GM23338 (cell line): ENCODE data around the gene SF3A1. TPM values are rescaled to one million over a fixed set of nuclear protein-coding genes. Genes with fewer than 3 reads are reported as not detected.

Experiments
- ATAC-seq: fragments of 200-7000 bp; cut with Tn5 transposase; 3 replicates; pipeline ENCODE4 v1.9.1; 2020
- DNase-seq: peaks from one replicate; pipeline ENCODE4 v3.0.0-alpha.2; 2015; ENCODE audit warnings: low spot score
- H2AFZ ChIP-seq: fragments of 200-600 bp; sonication (generic); 2 replicates; pipeline ENCODE4 v1.8.0; 2016; ENCODE audit warnings: antibody characterized with exemption, mild to moderate bottlenecking, moderate library complexity
- H3F3A ChIP-seq: fragments of 200-600 bp; sonication (generic); replicated peaks from 2 replicates; pipeline ENCODE4 v1.8.0; 2017; ENCODE audit warnings: antibody characterized with exemption, mixed run types, low read depth
- H3K27ac ChIP-seq: fragments of 200-600 bp; sonication (generic); 2 replicates; pipeline ENCODE4 v1.6.1; 2016; ENCODE audit warnings: low read depth
- H3K27me3 ChIP-seq: fragments of 200-600 bp; sonication (generic); 2 replicates; pipeline ENCODE4 v1.8.0; 2016; ENCODE audit warnings: mild to moderate bottlenecking, mixed run types, moderate library complexity; ENCODE audit not compliant: insufficient read depth
- H3K36me3 ChIP-seq: fragments of 200-600 bp; sonication (generic); 2 replicates; pipeline ENCODE4 v1.8.0; 2016; ENCODE audit warnings: mild to moderate bottlenecking; ENCODE audit not compliant: insufficient read depth
- H3K4me1 ChIP-seq: fragments of 200-600 bp; sonication (generic); 2 replicates; pipeline ENCODE4 v1.8.0; 2016; ENCODE audit warnings: mild to moderate bottlenecking, moderate library complexity; ENCODE audit not compliant: insufficient read depth
- H3K4me2 ChIP-seq: fragments of 200-600 bp; sonication (generic); 2 replicates; pipeline ENCODE4 v1.7.1; 2017; ENCODE audit warnings: mixed run types
- H3K4me3 ChIP-seq: fragments of 200-600 bp; sonication (generic); 2 replicates; pipeline ENCODE4 v1.6.1; 2016; ENCODE audit warnings: mixed run types
- H3K79me2 ChIP-seq: fragments of 200-600 bp; sonication (generic); replicated peaks from 2 replicates; pipeline ENCODE4 v1.8.0; 2017; ENCODE audit warnings: mild to moderate bottlenecking; ENCODE audit not compliant: insufficient read depth
- H3K9me2 ChIP-seq: fragments of 200-600 bp; sonication (generic); 2 replicates; pipeline ENCODE4 v1.8.0; 2017; ENCODE audit not compliant: insufficient read depth
- H4K20me1 ChIP-seq: fragments of 200-600 bp; sonication (generic); replicated peaks from 2 replicates; pipeline ENCODE4 v1.8.0; 2017; ENCODE audit warnings: mild to moderate bottlenecking; ENCODE audit not compliant: insufficient read depth
- H3K27ac Mint-ChIP-seq: 2 replicates; pipeline ENCODE4 v1.8.0; 2020; ENCODE audit warnings: inconsistent platforms, mild to moderate bottlenecking, moderate library complexity, mixed read lengths
- H3K27me3 Mint-ChIP-seq: 3 replicates; pipeline ENCODE4 v1.8.0; 2022; ENCODE audit warnings: low read depth, mild to moderate bottlenecking, moderate library complexity, mixed read lengths, inconsistent platforms; ENCODE audit not compliant: insufficient read depth, poor library complexity
- H3K36me3 Mint-ChIP-seq: 3 replicates; pipeline ENCODE4 v1.8.0; 2021; ENCODE audit warnings: low read depth, mild to moderate bottlenecking, inconsistent platforms, moderate library complexity, mixed read lengths
- H3K4me1 Mint-ChIP-seq: 3 replicates; pipeline ENCODE4 v1.8.0; 2020; ENCODE audit warnings: mild to moderate bottlenecking, inconsistent platforms, mixed read lengths
- H3K4me3 Mint-ChIP-seq: 3 replicates; pipeline ENCODE4 v1.8.0; 2021; ENCODE audit warnings: moderate library complexity, mild to moderate bottlenecking, inconsistent platforms, mixed read lengths
- H3K9me3 Mint-ChIP-seq: 3 replicates; pipeline ENCODE4 v1.8.0; 2020; ENCODE audit warnings: moderate library complexity, mild to moderate bottlenecking, inconsistent platforms, mixed read lengths
- STAT1 ChIP-seq: IDR thresholded peaks from one replicate; pipeline ENCODE4 v1.6.1; 2016; ENCODE audit warnings: antibody characterized with exemption; ENCODE audit not compliant: unreplicated experiment
- polyA plus RNA-seq: library from polyadenylated mRNA; unstranded; fragments of >200 nt; fragmentation: Nextera tagmentation; extraction: Ambion mirVana; gene quantifications from 2 replicates; pipeline ENCODE4 v1.2.1, GENCODE V29; 2016
- total RNA-seq: library from RNA; depleted of rRNA; stranded (reverse); fragments of >200 nt; shearing (Covaris generic); gene quantifications from 2 replicates; pipeline ENCODE4 v1.2.3, GENCODE V29; 2014
- TF ChIP-seq, protein P1 (sequence below): fragments of 250-450 bp; sonication (Bioruptor Pico); IDR thresholded peaks from 2 replicates; pipeline ENCODE4 v1.5.0; 2020; ENCODE audit warnings: mild to moderate bottlenecking, moderate library complexity
- TF ChIP-seq, protein P2 (sequence below), 2 experiments: fragments of 200-600 bp in 1 of 2; sonication (generic) in 1 of 2; conservative IDR thresholded peaks; 2 replicates each; pipeline versions ENCODE4 v1.5.1 to v1.6.1; 2016 to 2017; ENCODE audit warnings: antibody characterized with exemption in 2 of 2, low read depth in 2 of 2, mild to moderate bottlenecking in 2 of 2, moderate library complexity in 1 of 2

The SF3A1 gene
- total and polyA plus RNA-seq, 2 experiments from 2014 or later, result 107 to 108 TPM

DNA sequence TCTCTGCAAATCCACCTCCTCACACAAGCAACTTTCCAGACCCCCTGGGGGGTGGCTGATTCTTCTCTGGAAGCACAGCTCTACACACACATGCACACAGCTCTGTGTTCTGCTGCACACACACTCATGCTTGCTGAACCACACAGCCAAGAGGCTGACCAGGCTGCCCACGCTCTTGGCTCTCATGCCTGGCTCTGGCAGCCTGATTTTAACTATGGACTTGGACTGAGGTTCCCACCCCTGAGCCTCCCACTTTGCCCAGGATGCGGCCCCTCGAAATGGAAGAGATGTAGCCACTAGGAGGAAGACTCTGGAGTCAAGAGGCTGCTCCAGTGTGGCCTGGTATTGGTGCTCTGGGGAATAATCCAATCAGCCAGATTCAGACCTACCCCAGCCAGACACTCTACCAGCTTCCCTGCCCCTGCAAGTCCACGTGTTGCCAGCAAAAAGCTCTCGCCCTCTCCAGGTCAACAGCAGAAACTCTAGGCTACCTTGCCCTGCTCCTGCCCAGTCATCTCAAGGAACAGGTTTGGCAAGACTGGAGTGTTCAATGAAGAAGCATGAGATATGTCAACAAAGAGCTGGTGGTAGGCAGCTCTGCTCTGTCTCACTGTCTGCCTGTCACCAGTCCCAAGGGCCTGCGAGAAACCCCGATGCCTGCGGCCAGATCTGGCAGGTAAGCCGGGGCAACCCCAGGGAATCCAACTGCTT, 58.5 kb downstream of the SF3A1 start (continued):
- TF ChIP-seq, protein P1, sequence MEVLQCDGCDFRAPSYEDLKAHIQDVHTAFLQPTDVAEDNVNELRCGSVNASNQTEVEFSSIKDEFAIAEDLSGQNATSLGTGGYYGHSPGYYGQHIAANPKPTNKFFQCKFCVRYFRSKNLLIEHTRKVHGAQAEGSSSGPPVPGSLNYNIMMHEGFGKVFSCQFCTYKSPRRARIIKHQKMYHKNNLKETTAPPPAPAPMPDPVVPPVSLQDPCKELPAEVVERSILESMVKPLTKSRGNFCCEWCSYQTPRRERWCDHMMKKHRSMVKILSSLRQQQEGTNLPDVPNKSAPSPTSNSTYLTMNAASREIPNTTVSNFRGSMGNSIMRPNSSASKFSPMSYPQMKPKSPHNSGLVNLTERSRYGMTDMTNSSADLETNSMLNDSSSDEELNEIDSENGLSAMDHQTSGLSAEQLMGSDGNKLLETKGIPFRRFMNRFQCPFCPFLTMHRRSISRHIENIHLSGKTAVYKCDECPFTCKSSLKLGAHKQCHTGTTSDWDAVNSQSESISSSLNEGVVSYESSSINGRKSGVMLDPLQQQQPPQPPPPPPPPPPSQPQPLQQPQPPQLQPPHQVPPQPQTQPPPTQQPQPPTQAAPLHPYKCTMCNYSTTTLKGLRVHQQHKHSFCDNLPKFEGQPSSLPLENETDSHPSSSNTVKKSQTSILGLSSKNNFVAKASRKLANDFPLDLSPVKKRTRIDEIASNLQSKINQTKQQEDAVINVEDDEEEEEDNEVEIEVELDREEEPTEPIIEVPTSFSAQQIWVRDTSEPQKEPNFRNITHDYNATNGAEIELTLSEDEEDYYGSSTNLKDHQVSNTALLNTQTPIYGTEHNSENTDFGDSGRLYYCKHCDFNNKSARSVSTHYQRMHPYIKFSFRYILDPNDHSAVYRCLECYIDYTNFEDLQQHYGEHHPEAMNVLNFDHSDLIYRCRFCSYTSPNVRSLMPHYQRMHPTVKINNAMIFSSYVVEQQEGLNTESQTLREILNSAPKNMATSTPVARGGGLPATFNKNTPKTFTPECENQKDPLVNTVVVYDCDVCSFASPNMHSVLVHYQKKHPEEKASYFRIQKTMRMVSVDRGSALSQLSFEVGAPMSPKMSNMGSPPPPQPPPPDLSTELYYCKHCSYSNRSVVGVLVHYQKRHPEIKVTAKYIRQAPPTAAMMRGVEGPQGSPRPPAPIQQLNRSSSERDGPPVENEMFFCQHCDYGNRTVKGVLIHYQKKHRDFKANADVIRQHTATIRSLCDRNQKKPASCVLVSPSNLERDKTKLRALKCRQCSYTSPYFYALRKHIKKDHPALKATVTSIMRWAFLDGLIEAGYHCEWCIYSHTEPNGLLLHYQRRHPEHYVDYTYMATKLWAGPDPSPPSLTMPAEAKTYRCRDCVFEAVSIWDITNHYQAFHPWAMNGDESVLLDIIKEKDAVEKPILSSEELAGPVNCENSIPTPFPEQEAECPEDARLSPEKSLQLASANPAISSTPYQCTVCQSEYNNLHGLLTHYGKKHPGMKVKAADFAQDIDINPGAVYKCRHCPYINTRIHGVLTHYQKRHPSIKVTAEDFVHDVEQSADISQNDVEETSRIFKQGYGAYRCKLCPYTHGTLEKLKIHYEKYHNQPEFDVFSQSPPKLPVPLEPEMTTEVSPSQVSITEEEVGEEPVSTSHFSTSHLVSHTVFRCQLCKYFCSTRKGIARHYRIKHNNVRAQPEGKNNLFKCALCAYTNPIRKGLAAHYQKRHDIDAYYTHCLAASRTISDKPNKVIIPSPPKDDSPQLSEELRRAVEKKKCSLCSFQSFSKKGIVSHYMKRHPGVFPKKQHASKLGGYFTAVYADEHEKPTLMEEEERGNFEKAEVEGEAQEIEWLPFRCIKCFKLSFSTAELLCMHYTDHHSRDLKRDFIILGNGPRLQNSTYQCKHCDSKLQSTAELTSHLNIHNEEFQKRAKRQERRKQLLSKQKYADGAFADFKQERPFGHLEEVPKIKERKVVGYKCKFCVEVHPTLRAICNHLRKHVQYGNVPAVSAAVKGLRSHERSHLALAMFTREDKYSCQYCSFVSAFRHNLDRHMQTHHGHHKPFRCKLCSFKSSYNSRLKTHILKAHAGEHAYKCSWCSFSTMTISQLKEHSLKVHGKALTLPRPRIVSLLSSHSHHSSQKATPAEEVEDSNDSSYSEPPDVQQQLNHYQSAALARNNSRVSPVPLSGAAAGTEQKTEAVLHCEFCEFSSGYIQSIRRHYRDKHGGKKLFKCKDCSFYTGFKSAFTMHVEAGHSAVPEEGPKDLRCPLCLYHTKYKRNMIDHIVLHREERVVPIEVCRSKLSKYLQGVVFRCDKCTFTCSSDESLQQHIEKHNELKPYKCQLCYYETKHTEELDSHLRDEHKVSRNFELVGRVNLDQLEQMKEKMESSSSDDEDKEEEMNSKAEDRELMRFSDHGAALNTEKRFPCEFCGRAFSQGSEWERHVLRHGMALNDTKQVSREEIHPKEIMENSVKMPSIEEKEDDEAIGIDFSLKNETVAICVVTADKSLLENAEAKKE (CRISPR knock-in tag), result no peak

DNA sequence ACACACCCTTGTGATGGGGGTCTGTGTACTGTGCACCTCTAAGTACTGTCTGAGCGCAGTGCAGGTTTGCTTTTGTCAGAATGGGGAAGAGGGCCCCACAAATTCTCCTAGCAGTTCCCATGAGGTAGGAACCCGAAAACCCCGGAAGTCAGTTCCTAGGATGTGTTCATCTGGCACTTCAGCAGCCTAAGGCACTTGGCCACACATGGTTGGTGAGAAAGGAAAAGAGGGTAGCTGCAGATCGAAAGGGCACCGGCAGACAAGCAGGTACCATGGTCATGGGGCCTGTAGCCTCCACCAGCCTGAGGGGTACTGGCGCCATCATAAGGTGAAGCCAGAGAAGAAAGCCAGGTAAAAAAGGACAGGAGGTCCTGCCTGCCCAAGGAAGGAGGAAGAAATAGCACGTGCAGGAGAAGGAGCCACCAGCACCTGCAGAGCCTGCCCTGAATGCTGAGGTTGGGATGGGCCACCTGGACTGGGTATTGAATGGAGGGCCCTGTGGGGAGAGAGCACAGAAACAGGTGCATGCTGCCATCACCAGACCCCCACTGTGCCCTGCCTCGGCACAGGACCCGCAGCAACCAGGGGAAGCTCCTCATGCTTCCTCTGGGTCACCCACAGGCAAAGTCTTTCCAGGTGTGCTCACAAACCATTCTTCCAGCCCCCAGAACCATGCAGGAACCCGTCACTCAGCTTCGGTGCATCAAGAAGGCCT, 59.3 kb downstream of the SF3A1 start:
- Histone ChIP-seq H4K20me1 (no peaks in the 10 kb centered on the region), H3K4me3 (no peak overlapping the region), H3K27ac (no peak overlapping the region), H3K27me3 (no peaks in the 10 kb centered on the region), H3K79me2 (no peaks in the 10 kb centered on the region), H3K36me3 (no peaks in the 10 kb centered on the region), H2AFZ (no peak overlapping the region), H3K4me1 (no peaks in the 10 kb centered on the region), H3F3A (no peaks in the 10 kb centered on the region), H3K9me2 (no peaks in the 10 kb centered on the region), H3K4me2 (no peak overlapping the region)
- TF ChIP-seq, protein P2, sequence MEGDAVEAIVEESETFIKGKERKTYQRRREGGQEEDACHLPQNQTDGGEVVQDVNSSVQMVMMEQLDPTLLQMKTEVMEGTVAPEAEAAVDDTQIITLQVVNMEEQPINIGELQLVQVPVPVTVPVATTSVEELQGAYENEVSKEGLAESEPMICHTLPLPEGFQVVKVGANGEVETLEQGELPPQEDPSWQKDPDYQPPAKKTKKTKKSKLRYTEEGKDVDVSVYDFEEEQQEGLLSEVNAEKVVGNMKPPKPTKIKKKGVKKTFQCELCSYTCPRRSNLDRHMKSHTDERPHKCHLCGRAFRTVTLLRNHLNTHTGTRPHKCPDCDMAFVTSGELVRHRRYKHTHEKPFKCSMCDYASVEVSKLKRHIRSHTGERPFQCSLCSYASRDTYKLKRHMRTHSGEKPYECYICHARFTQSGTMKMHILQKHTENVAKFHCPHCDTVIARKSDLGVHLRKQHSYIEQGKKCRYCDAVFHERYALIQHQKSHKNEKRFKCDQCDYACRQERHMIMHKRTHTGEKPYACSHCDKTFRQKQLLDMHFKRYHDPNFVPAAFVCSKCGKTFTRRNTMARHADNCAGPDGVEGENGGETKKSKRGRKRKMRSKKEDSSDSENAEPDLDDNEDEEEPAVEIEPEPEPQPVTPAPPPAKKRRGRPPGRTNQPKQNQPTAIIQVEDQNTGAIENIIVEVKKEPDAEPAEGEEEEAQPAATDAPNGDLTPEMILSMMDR (conservative IDR thresholded peaks at IDR 0.05; ENCODE audit: low read depth in 2 of 2), result peak in 1 of 2 experiments; percentile 39; a peak in 1 of 4 replicates
- TF ChIP-seq STAT1, result no peak
- ATAC-seq (no peak), DNase-seq (no peak)
- Mint-ChIP-seq H3K9me3 (no peaks in the 10 kb centered on the region), H3K27ac (no peak overlapping the region), H3K4me1 (peaks cover 16% of the 10 kb centered on the region), H3K4me3 (no peak overlapping the region), H3K36me3 (no peaks in the 10 kb centered on the region; the same call in 2 of the 3 replicates), H3K27me3 (peaks cover 11% of the 10 kb centered on the region)
